GM12801 (cell line): Measurements from ENCODE around the gene ALKAL2.

ENCODE experiments used
- CTCF ChIP-seq: IDR thresholded peaks from one replicate; pipeline ENCODE4 v1.5.1; 2011; ENCODE audit warnings: control low read depth; ENCODE audit not compliant: insufficient read length; ENCODE audit errors: extremely low read depth

Gene ALKAL2

GRCh38 chr2:257429-257828 is 30.5 kb downstream of the ALKAL2 start:
- no peak for TF ChIP-seq CTCF

- no peak for TF ChIP-seq CTCF
Measured at GRCh38 chr2:256094-256493, 31.8 kb downstream of the ALKAL2 start.

- TF ChIP-seq CTCF = no peak
Measured at GRCh38 chr2:255195-255594, 32.7 kb downstream of the ALKAL2 start.

GRCh38 chr2:254241-254640 is 33.6 kb downstream of the ALKAL2 start:
- TF ChIP-seq CTCF = no peak

GRCh38 chr2:253202-253638 is 34.7 kb downstream of the ALKAL2 start:
- no peak for TF ChIP-seq CTCF

- TF ChIP-seq CTCF = no peak
Measured at GRCh38 chr2:252001-252602, 35.8 kb downstream of the ALKAL2 start.

DNA sequence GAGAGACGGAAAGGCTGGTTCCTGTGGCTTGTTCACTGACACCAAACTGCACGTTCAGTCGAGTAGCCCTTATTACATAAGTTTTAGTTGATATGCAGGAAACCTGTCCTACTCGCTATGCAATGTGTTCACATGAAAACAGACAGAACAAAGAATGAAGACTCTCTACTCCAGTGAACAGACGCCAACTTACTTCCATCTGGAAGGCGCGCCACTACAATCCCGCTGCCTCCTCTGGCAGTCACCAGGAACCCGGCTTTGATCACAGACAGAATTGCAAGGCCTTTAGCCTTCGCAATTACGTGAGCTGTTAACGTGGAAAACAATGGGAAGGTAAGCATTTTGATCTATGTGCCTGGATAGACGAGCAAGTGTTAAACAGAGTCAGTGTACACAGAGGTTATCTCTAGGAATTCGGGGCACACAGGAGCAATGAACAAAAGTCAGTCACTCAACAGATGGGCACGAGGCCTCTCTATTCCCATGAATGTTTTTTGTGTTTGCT is 38.3 kb downstream of the ALKAL2 start:
- TF ChIP-seq CTCF = no peak
